ENCODE measurements around the gene CIROP.

The CIROP gene

DNA sequence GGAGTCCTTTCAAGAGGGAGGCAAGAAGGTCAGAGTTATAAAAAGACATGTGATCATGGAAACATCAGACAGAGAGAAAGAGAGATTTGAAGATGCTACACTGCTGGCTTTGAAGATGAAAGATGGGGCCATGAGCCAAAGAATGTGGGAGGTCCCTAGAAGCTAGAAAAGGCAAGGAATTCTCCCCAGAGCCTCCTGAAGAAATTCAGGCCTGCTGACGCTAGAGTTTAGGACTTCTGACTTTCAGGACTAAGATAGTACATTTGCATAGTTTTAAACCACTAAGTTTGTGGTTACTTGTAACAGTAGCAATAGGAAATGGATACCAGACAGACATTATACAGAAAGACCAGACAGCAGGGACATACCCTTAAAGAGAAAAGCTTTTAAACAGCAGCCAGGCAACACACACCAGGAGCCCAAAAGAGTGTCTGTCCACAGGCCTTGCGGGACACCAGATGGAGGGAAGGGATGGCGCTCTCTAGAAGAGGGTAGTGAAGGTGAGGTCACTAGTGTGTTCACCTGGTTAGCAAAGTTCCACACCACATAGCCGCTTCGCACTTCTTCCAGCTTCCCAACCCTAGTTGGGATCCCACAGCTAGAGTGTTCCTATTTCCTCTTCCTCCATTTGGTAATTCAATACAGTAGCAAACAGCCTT, 43.9 kb upstream of the CIROP start:
- no peak for TF ChIP-seq TAF1 (IDR thresholded peaks at IDR 0.05; ENCODE audit: borderline replicate concordance, insufficient read depth, low read length)
- TF ChIP-seq, protein P1, sequence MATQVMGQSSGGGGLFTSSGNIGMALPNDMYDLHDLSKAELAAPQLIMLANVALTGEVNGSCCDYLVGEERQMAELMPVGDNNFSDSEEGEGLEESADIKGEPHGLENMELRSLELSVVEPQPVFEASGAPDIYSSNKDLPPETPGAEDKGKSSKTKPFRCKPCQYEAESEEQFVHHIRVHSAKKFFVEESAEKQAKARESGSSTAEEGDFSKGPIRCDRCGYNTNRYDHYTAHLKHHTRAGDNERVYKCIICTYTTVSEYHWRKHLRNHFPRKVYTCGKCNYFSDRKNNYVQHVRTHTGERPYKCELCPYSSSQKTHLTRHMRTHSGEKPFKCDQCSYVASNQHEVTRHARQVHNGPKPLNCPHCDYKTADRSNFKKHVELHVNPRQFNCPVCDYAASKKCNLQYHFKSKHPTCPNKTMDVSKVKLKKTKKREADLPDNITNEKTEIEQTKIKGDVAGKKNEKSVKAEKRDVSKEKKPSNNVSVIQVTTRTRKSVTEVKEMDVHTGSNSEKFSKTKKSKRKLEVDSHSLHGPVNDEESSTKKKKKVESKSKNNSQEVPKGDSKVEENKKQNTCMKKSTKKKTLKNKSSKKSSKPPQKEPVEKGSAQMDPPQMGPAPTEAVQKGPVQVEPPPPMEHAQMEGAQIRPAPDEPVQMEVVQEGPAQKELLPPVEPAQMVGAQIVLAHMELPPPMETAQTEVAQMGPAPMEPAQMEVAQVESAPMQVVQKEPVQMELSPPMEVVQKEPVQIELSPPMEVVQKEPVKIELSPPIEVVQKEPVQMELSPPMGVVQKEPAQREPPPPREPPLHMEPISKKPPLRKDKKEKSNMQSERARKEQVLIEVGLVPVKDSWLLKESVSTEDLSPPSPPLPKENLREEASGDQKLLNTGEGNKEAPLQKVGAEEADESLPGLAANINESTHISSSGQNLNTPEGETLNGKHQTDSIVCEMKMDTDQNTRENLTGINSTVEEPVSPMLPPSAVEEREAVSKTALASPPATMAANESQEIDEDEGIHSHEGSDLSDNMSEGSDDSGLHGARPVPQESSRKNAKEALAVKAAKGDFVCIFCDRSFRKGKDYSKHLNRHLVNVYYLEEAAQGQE (IDR thresholded peaks at IDR 0.05; ENCODE audit: insufficient read depth in 1 of 2, low read depth in 2 of 2, low read length in 2 of 2) = no peak
- TF ChIP-seq FOXP2 (optimal IDR thresholded peaks at IDR 0.05; ENCODE audit: borderline replicate concordance, extremely low read depth, extremely low read length, insufficient read depth) = no peak
- no peak for TF ChIP-seq SIN3A (IDR thresholded peaks at IDR 0.05; ENCODE audit: borderline replicate concordance, insufficient read depth, low read length)
- no peak for TF ChIP-seq POLR2AphosphoS5 (IDR thresholded peaks at IDR 0.05; ENCODE audit: low read depth, low read length)

DNA sequence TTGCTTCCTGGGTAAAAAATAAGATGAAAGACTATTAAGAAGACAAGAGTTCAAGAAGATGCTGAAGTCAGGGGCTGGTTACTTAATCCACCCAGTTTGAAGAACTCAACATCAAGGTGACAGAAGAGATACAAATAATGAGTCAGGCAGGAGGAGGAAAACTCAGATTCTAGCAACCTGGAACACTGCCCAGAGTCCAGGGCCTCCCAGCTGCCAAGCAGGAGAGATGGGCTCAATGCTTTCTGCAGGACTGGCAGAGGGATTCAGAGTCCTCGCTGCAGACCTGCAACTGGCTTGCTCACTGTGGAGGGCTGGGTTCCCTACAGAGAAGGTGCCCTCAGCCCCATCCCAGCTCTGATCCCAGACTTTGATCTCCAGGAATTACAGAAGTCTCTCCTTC, 42.9 kb upstream of the CIROP start:
- TF ChIP-seq SIN3A (IDR thresholded peaks at IDR 0.05; ENCODE audit: borderline replicate concordance, insufficient read depth, low read length) (no peak), FOXP2 (optimal IDR thresholded peaks at IDR 0.05; ENCODE audit: borderline replicate concordance, extremely low read depth, extremely low read length, insufficient read depth) (no peak), POLR2AphosphoS5 (IDR thresholded peaks at IDR 0.05; ENCODE audit: low read depth, low read length) (no peak), TAF1 (IDR thresholded peaks at IDR 0.05; ENCODE audit: borderline replicate concordance, insufficient read depth, low read length) (no peak)
- TF ChIP-seq, protein P1 (IDR thresholded peaks at IDR 0.05; ENCODE audit: insufficient read depth in 1 of 2, low read depth in 2 of 2, low read length in 2 of 2) = no peak

DNA sequence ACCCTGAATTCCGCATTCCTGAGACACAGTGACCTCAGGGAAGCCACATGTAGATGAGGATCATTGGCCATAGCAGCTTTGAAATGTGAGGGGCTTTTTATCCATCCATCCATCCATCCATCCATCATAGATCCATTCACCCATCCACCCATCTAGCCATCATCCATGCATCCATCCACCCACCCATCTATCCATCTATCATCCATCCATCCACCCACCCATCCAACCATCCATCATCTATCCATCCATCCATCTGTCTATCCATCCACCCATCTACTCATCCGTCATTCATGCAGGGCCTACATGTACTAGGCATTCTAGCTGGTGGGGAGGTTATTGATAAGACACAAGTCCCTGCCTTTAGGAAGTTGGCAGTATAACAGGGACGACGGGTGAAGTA, 42.2 kb upstream of the CIROP start:
- TF ChIP-seq, protein P1 (IDR thresholded peaks at IDR 0.05; ENCODE audit: insufficient read depth in 1 of 2, low read depth in 2 of 2, low read length in 2 of 2) = no peak
- TF ChIP-seq SIN3A (IDR thresholded peaks at IDR 0.05; ENCODE audit: borderline replicate concordance, insufficient read depth, low read length) = no peak
- TF ChIP-seq POLR2AphosphoS5 (IDR thresholded peaks at IDR 0.05; ENCODE audit: low read depth, low read length) = no peak
- TF ChIP-seq FOXP2 (optimal IDR thresholded peaks at IDR 0.05; ENCODE audit: borderline replicate concordance, extremely low read depth, extremely low read length, insufficient read depth) = no peak
- TF ChIP-seq TAF1 (IDR thresholded peaks at IDR 0.05; ENCODE audit: borderline replicate concordance, insufficient read depth, low read length) = no peak

DNA sequence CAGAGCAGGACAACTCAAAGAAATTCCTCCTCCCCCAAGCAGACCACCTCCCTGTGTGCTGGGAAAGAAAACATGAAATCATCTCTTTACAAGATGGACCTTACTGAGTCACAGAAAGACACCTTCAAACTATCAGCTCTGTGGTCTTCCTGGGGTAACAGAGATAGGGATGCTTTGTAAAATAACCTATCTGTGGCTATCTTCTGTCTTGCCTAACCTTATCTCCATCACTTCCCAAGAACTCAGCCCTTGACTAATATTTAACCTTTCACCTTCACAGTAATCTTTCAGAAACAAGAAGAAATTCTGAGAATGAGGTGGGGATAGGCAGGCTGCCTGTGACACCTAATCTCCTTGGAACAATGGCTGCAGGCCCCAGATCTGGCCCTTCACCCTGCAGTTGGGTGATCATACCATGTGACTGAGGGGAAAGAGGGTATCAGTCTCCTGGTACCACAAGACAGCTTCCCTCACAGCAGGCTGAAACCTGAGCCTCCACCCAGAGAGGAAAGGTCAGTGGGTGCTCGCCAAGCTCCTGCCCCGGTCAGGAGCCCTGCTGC, 41.6 kb upstream of the CIROP start:
- TF ChIP-seq, protein P1 (IDR thresholded peaks at IDR 0.05; ENCODE audit: insufficient read depth in 1 of 2, low read depth in 2 of 2, low read length in 2 of 2) = no peak
- TF ChIP-seq TAF1 (IDR thresholded peaks at IDR 0.05; ENCODE audit: borderline replicate concordance, insufficient read depth, low read length) (no peak), SIN3A (IDR thresholded peaks at IDR 0.05; ENCODE audit: borderline replicate concordance, insufficient read depth, low read length) (no peak), POLR2AphosphoS5 (IDR thresholded peaks at IDR 0.05; ENCODE audit: low read depth, low read length) (no peak), FOXP2 (optimal IDR thresholded peaks at IDR 0.05; ENCODE audit: borderline replicate concordance, extremely low read depth, extremely low read length, insufficient read depth) (no peak)
